NCI-H2107 (cell line): ENCODE measurements around the gene FXYD3.

Experiments used
- DNase-seq: peaks from one replicate; lab custom pipeline; 2025; lab: John Stamatoyannopoulos, UW

The FXYD3 gene

DNA sequence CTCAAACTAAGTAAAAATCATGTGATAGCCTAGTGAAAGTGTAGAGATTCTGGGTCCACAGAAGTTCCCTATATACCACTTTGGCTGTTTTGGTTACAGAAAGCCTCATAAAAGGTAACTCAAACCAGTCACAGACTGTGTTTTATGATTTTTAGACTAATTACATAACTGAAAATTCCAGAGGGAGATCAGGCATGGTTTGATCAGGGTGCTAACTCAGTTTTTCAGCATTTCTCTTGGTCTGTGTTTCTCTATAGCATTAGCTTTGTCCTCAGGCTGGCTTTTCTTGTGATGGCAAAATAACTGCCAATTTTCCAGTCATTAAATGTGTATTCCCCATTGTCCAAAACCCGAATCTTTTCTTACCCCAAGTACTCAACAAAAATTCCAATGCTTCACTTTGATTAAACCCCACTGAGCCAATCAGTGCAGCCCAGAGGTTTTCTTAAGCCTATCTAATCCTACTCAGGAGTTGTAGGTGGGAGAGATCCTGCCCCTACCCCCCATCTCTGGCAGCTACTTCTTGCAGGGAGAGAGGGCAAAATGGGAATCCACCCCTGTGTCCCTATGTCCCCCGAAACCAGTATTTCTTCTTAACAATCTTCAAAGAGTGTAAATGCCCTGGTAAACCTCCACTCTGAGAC lies 8.6 kb upstream of the FXYD3 start:
- DNase-seq: no peak

DNA sequence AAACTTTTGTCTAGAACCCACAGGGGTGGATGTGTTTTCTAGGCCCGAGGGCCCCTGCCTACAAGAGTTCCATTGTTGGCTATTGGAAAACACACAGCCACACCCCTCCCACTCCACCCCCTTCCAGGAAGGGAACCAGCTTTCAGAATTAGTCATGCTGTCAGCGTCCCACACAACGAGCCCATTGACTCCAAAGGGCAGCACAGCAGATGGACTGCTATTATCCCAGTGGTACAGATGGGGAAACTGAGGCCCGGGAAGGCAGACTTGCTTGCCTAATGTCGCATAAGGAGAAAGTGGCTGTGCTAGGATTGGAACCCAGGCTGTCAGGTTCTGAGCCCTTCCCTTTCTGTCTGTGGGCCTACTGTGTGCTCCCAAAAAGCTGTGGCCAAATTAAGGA lies 8.1 kb upstream of the FXYD3 start:
- no peak for DNase-seq

DNA sequence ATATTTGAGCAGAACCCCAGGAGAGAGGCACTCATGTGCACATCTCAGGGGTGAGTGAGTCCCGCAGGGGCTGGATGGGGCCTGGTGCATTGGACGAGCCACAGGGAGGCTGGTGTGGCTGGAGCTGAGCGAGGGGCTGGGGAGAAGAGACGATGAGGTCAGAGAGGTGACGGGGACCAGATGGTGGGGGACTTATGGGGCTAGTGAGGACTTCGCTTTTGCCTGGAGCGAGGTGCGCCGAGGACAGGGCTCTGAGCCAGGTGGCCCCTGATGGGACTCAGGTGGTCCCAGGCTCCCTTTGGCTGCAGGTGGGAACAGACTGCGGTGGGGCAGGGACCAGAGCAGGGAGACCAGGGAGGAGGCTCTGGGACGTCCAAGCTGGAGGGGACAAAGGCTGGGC lies 6.9 kb upstream of the FXYD3 start:
- DNase-seq: no peak

DNA sequence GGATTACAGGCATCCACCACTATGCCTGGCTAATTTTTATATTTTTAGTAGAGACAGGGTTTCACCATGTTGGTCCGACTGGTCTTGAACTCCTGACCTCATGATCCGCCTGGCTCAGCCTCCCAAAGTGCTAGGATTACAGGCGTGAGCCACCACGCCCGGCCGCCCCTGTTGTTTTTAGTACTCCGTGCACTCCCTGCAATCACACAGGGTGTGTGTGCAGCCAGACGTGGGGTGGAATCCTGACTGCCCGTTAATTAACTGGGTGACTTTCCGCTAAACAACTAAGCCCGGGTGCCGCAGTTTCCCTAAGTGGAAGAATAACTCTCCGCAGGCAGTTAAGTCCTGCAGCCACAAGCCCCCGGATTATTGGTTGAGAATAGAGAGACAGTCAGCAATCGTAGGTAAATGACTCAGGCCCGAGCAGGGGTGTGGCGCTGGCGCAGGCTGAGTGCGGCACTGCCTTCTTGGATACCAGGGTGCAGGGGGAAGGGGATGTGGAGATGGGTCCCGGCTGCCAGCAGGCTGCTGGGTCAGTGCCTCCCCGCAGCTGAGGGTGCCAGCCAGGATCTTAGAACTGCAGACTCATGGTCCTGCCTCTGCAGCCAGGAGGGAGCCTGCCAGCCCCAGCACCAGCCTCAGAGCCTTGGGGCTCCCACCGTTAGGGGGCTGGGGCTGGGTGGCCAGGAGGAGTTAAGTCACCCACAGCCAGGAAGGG lies 6.1 kb upstream of the FXYD3 start:
- DNase-seq: no peak

DNA sequence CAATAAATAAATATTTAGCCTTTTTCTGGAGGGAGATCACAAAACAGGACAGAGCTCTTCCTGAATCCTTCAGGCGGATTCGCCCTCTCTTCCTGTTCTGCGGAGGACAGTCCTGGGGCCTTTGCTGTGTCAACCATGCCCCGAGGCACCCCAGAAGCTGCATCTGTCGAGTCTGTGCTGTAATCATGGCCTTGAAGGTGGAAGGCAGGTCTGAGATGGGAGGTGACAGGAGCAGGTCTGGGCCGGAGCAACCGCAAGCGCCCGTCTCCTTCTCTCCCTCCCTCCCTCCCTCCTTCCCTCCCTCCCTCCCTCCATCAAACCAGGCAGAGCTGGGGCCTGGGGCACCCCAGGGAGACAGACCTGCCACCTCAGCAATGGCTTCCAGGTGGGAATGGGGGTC lies 4.6 kb upstream of the FXYD3 start:
- DNase-seq: no peak

DNA sequence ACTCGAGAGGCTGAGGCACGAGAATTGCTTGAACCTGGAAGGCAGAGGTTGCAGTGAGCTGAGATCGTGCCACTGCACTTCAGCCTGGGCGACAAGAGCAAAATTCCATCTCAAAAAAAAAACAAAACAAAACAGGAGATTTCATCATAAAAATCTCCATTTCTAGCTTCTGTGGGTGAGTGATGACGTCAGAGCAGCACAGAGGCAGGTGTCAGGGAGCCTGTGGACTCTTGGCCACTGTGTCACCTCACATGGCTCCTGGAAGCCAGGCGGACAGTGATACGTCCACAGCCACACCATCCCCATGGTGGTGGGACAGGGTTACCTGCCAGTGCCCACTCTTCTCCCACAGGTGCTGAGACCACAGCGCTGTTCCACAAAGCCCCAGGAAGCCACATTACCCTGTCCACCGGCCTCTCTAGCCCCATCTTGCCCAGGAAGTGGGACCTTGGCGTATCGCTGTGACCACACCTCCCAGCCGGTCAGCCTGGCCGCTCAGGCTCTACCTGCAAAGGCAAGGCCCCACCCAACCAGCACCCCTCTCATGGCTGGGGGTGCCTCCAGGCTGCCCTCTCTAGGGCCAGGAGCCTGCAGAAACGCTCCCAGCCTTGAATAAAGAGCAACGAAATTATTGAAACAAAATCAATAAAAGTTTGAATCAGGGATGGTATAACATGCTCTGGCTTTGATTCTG lies 2.5 kb upstream of the FXYD3 start:
- DNase-seq: no peak

DNA sequence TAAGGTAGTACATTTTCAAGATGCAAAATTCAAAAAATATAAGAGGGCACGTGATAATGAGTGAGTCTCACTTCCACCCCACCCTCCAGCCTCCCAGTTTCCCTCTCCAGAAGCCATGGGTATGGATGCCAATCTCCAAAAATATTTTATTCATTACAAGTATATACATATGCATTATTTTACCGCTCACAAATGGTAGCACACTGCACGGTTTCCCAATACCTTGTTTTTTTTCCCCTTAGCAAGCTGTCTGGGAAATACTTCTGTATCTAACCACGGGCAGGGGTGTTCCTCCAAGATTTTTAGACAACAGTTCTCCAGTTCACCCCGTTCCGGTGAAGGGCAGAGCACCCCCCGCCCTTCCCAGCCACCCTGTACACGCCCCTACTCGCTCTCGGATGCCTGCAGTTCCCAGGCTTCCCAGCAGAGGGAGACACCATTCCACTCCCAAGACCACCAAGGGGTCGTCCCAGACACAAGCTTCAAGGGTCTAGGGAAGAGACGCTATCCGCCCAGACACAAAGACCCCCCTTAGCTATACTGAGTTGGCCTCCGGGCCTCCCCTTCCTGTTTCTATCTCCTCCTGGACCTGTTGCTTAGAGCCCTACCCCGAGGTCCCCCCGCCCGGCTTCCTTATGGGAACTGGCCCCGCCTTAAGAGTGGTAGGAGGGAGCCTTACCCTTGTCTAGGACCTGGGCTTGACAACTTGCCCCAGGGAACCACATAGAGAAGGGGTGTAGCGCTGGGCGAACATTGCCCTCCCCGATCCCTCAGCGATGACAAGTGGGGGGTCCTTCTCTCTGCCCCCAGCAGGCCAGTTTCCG lies 1.1 kb upstream of the FXYD3 start:
- DNase-seq: no peak

DNA sequence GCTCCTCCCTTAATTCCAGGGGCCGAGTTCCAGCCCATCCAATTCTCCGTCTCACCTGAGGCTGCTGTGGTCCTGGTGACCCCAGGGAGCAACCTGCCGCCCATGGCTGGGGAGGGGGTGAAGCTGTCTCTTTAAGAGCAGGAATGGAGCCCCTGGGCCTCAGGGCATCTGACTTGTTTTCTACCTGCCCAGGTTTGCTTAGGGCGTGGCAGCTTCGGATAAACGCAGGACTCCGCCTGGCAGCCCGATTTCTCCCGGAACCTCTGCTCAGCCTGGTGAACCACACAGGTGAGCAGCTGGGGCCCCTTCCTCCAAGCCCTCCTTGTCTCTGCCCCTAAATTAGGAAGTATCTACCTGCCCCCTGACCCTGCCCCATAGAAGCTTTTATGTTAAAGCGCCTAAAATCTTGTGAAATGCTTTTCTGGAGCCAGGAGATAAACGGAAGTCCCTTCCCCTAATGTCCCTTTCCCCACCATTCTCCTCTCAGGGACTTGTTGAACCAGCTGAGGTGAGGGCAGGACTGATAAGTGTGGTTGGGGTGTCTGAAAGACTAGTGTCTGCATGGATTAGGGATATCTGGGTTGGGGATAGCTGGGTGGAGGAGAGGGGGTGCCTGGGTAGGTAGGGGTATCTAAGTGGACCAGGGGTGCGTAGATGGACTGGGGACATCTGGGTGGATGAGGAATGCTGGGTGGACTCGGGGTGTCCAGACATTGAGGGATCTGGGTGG lies 614 bp downstream of the FXYD3 start:
- DNase-seq: no peak

DNA sequence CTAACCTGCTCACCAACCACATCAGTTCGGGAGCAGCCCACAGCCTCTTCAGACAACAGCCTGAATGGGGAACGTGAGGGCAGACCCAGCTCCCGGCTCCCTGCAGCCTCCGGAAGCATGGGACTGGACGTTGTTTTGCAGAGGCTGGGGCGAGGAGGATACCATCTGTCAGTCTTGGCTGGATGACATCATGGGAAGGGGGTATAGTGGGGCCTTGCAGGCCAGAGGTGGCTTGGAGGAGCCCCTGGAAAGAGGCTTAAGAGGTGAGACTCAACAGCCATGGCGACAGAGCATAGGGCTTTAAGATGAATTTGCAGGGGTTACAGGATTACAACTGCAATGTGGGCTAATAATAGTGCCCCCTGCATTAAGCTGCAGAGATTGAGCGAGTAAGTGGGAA lies 1.5 kb downstream of the FXYD3 start:
- no peak for DNase-seq

DNA sequence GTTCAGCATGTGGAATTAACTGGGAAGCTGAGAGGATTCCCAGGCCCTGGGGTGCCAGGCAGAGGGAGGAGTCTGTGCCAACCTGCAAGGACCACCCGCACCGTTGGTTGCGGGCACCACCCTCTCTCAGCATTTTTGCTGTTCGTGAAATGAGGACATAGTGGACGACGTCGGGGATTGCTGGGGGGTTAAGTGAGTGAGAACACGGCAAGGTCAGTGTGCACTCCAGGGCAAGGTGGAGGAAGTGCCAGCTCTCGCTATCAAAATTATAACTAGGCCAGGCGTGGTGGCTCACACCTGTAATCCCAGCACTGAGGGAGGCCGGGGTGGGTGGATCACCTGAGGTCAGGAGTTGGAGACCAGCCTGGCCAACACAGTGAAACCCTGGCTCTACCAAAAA lies 2.2 kb downstream of the FXYD3 start:
- no peak for DNase-seq

DNA sequence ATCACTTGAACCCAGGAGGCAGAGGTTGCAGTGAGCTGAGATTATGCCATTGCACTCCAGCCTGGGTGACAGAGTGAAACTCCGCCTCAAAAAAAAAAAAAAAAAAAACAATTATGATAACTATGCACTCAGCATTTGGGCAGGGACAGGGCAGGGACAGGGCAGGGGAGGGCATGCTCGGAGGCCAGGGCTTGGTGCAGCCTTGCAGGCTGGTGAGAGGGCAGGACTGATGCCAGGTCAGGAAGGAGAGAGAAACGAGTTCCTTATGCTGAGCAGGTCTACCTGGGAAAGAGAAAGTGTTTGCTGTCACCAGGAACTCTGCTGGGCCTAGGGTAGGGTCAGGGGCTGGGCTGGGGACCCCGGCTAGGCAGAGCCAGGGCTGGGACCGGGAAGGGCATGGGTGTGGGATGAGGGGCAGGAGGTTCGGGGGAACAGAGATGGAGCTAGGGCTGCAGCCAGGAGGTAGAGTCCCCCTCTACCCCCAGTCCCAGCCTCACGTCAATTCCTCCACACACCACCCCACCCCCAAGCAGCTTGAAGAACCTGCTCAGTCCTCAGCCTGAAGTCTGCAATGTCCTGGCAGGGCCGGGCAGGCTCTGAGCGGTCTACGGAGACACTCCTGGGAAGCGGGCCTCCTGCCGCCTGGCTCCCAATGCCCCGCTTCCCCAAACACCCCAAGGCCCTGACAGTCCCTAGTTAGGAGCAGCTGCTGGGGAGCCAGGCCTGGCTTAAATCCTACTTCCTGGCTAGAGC lies 2.8 kb downstream of the FXYD3 start:
- DNase-seq: no peak

DNA sequence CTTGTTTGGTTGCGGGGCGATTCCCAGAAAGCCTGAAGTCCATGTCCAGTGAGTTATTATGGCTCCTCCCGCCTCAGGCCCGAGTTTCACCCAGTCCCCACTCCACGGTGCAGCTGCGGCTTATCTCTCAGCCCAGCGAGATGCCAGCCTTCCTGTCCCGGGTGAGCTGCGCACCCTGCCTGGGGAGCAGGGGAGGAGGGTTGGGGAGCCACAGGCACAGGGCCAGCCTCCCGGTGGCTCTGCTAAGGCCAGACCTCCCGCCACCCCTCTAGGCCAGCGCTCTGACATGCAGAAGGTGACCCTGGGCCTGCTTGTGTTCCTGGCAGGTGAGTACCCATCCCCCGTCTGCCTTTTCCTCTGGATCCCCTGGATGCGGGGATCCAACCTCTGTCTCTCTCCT lies 3.5 kb downstream of the FXYD3 start:
- DNase-seq: no peak

DNA sequence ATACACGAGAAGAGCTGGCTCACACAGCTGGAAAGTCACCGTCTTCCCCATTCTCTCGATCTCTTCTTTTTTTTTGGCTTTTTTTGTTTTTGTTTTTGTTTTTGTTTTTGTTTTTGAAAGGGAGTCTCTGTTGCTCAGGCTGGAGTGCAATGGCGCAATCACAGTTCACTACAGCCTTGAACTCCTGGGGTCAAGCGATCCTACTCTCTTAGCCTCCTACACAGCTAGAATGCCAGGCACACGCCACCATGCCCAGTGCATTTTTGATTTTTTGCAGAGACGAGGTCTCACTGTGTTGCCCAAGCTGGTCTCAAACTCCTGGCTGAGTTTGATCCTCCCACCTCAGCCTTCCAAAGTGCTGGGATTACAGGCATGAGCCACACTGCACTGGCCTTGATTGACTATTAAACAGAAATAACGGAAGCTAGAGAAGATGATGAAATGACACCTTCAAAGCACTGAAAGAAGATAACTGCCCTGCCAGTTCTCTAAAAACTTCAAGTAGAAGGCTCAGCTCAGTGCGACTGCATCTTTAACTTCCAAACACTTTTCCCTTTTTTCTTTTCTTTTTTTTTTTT lies 4.0 kb downstream of the FXYD3 start:
- DNase-seq: no peak

DNA sequence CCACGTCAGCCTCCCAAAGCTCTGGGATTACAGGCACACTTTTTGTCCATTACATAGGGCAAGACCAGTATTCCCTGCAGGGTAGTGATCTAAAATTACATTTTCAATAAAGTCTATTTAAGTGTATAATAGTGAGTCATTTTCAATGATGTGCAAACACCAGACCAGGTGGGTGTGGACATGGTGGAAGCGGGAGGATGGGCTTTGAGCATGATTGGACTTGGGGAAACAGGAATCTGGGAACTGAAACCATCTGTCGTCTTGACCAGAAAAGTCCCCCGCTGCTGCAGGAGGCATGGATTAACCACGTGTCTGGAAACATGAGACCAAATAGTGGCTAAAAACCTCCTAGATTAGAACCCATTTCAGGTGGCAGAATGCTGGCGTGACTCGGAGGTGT lies 4.9 kb downstream of the FXYD3 start:
- DNase-seq: no peak

DNA sequence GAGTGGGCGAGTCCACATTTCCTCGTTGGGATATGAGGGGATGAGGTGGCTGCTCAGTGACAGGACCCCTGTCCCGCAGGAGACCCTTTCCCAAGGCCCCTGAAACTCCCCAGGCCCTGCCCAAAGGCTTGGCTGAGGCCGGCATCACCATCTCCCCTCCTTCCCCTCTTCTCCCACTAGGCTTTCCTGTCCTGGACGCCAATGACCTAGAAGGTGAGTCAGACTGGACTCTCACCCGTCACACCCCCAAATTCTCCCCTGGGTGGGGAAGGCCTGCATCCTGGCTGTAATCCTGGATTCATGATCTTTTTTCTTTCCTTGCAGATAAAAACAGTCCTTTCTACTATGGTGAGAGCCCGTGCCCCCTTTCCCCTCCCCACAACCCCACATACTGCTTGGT lies 5.3 kb downstream of the FXYD3 start:
- no peak for DNase-seq

DNA sequence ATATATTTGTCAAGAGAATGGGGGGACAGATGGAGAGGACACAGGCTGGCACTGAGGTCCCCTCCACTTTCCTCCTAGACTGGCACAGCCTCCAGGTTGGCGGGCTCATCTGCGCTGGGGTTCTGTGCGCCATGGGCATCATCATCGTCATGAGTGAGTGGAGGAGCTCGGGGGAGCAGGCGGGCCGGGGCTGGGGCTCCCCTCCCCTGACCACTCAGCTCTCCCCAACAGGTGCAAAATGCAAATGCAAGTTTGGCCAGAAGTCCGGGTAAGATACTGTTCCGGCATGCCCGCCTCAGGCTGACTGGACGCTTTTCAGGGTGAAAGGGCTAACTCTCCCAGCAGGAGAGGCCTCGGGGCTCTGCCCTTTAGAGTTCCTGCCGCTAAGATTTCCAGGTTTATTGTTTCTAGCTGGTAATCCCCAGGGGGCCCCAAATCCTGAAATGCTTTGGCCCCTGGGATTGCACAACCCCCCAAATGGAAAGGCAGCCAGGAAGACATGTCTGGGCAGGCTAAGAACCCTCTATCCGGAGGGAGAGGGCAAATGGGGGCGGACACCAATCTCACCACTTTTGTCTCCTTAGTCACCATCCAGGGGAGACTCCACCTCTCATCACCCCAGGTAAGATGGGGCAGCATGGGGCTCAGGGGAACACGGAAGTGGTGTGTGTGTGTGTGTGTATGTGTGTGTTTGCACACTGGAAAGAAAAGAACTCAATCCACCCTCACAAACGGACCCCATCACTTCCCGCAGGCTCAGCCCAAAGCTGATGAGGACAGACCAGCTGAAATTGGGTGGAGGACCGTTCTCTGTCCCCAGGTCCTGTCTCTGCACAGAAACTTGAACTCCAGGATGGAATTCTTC lies 7.3 kb downstream of the FXYD3 start:
- DNase-seq: no peak

DNA sequence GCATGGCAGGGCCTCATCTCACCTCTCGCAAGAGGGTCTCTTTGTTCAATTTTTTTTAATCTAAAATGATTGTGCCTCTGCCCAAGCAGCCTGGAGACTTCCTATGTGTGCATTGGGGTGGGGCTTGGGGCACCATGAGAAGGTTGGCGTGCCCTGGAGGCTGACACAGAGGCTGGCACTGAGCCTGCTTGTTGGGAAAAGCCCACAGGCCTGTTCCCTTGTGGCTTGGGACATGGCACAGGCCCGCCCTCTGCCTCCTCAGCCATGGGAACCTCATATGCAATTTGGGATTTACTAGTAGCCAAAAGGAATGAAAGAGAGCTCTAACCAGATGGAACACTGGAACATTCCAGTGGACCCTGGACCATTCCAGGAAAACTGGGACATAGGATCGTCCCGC lies 8.0 kb downstream of the FXYD3 start:
- DNase-seq: no peak

DNA sequence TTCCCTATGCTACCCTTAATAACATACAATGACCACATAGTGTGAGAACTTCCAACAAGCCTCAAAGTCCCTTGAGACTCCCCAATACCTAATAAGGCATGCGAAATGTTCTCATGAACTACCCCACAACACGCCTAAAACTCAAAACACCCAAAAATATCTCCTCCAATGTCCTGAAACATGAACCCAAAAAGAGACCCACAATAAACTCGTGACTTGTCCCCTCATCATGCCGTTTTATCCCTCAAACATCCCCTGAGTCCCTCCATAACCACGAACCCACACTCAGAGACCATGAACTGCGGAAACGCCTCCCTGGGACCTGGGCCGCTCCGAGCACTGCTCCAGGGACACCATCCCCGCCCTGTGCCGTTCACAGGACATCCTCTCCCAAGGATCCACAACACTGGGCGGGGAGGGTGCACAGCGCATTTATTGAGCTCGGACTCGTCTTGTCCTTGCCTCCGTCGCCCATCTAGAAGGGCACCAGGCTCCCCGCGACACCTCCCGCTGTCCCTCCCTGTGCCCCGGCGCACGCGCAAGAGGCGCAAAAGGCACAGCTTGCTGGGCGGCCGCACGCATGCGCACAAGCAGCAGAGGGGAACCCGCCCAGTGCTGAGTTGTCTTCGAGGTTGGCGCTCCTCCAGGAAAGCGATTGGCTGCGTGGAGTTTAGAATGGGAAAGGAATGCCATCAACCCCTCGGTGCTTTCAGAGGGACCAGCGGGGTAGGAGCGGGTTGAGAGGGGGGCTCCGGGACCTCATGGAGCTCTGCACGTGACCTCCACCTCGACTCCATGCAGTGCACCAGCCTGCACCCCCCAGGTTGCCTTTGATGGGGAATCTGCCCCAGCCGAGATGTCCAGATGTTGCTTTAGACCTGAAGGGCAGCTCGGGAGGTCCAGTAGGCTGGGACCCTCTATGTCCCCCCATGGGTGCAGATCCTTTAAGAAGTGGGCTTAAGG lies 8.8 kb downstream of the FXYD3 start:
- no peak for DNase-seq

DNA sequence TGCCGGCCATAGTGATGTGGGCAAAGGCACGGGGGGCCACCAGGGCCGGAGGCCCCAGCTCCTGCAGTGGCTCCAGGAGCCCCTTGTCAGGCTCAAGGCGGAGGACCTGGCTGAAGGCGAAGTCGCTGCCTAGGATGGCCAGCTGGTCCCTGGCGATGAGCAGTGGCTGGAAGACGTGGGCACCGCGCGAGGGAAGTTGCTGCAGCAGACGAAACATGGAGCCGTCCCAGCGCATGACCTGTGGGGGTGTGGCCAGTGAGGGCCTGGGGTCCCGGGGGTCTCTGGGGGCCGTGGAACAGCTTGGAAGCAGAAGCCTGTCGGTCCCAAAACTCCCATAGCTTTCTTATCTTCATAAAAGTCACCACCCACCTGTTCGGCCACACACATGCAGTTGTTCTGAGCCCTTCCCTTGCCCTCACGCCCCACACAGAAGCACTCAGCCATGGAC lies 9.7 kb downstream of the FXYD3 start:
- DNase-seq: no peak
